ENCODE results near the gene PIN4.

PIN4 gene

GRCh38 chrX:72142094-72142793 lies 39.3 kb upstream of the PIN4 start:
- H3K4me3 ChIP-seq (ENCODE audit: insufficient read length, low read depth) = no peak overlapping the region
- H3K9me3 ChIP-seq (ENCODE audit: insufficient read depth, low read length) = no peaks in the 10 kb centered on the region
- DNase-seq (ENCODE audit: low read depth, low spot score) = no peak
- H3K9ac ChIP-seq (ENCODE audit: insufficient read length, low read depth) = no peak overlapping the region
- H3K4me1 ChIP-seq (ENCODE audit: insufficient read depth, insufficient read length) = no peaks in the 10 kb centered on the region
- no peaks in the 10 kb centered on the region for H3K27me3 ChIP-seq (ENCODE audit: insufficient read depth, insufficient read length)
- TF ChIP-seq YY1 (IDR thresholded peaks at IDR 0.05; ENCODE audit: insufficient read depth, insufficient read length) (no peak), ZNF274 (IDR thresholded peaks at IDR 0.05; ENCODE audit: low read depth, low read length) (no peak), SUZ12 (IDR thresholded peaks at IDR 0.05; ENCODE audit: extremely low read depth, insufficient read depth, insufficient read length) (no peak)
- peaks cover 70% of the 10 kb centered on the region for H3K36me3 ChIP-seq (ENCODE audit: insufficient read depth, insufficient read length, low read length)

DNA sequence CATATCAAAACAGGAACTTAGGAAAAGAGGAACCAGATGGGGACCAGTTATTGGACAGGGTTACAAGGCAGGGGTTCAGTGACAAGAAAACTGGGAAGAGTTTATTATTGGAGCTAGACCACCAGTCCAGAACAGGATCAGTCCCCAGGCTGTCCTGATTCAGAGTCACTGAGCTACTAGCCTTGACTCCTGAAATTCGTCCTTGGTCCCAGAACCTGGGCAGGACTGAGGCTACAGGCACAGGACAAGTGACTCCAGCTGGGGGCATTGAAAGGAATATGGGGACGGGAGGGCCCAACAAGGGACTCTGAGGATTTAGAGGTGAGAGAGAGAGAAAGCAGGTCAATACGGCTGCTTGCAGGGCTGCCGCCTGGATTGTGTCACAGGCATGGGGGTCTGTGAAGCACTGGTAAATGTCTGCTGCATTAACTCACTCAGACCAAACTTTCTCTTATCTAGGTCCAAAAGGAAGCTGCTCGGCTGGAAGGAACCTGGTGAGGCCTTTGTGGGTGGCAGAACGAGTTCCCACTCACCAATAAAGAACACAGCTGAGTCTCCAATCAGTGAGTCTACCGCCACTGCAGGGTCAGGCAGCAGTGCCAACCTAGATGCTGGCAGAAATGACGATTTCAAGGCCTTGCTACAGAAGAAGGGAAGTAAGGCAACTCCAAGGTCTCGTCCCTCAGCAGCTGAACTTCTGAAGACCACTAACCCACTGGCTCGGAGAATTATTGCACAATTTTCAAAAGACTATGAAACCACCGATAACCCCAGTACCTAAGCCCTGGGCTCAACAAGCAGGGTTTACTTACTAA lies 38.6 kb upstream of the PIN4 start:
- no peaks in the 10 kb centered on the region for H3K9me3 ChIP-seq (ENCODE audit: insufficient read depth, low read length)
- peaks cover 63% of the 10 kb centered on the region for H3K36me3 ChIP-seq (ENCODE audit: insufficient read depth, insufficient read length, low read length)
- H3K9ac ChIP-seq (ENCODE audit: insufficient read length, low read depth) = no peak overlapping the region
- no peaks in the 10 kb centered on the region for H3K27me3 ChIP-seq (ENCODE audit: insufficient read depth, insufficient read length)
- no peaks in the 10 kb centered on the region for H3K4me1 ChIP-seq (ENCODE audit: insufficient read depth, insufficient read length)
- H3K4me3 ChIP-seq (ENCODE audit: insufficient read length, low read depth) = no peak overlapping the region
- DNase-seq (ENCODE audit: low read depth, low spot score) = no peak
- TF ChIP-seq ZNF274 (IDR thresholded peaks at IDR 0.05; ENCODE audit: low read depth, low read length) (no peak), YY1 (IDR thresholded peaks at IDR 0.05; ENCODE audit: insufficient read depth, insufficient read length) (no peak), SUZ12 (IDR thresholded peaks at IDR 0.05; ENCODE audit: extremely low read depth, insufficient read depth, insufficient read length) (no peak)

GRCh38 chrX:72143609-72143907 lies 38.0 kb upstream of the PIN4 start:
- no peak overlapping the region for H3K9ac ChIP-seq (ENCODE audit: insufficient read length, low read depth)
- peaks cover 57% of the 10 kb centered on the region for H3K36me3 ChIP-seq (ENCODE audit: insufficient read depth, insufficient read length, low read length)
- DNase-seq (ENCODE audit: low read depth, low spot score) = no peak
- H3K9me3 ChIP-seq (ENCODE audit: insufficient read depth, low read length) = no peaks in the 10 kb centered on the region
- no peak overlapping the region for H3K4me3 ChIP-seq (ENCODE audit: insufficient read length, low read depth)
- TF ChIP-seq ZNF274 (IDR thresholded peaks at IDR 0.05; ENCODE audit: low read depth, low read length) (no peak), SUZ12 (IDR thresholded peaks at IDR 0.05; ENCODE audit: extremely low read depth, insufficient read depth, insufficient read length) (no peak), YY1 (IDR thresholded peaks at IDR 0.05; ENCODE audit: insufficient read depth, insufficient read length) (no peak)
- H3K4me1 ChIP-seq (ENCODE audit: insufficient read depth, insufficient read length) = no peaks in the 10 kb centered on the region
- H3K27me3 ChIP-seq (ENCODE audit: insufficient read depth, insufficient read length) = no peaks in the 10 kb centered on the region

GRCh38 chrX:72145181-72145580 lies 36.4 kb upstream of the PIN4 start:
- TF ChIP-seq ZNF274 (IDR thresholded peaks at IDR 0.05; ENCODE audit: low read depth, low read length) = no peak
- TF ChIP-seq SUZ12 (IDR thresholded peaks at IDR 0.05; ENCODE audit: extremely low read depth, insufficient read depth, insufficient read length) = no peak
- no peak for TF ChIP-seq YY1 (IDR thresholded peaks at IDR 0.05; ENCODE audit: insufficient read depth, insufficient read length)
- H3K27me3 ChIP-seq (ENCODE audit: insufficient read depth, insufficient read length) = no peaks in the 10 kb centered on the region
- no peaks in the 10 kb centered on the region for H3K4me1 ChIP-seq (ENCODE audit: insufficient read depth, insufficient read length)

GRCh38 chrX:72146527-72146926 lies 35.0 kb upstream of the PIN4 start:
- Histone ChIP-seq H3K4me3 (ENCODE audit: insufficient read length, low read depth) (no peak overlapping the region), H3K9ac (ENCODE audit: insufficient read length, low read depth) (no peak overlapping the region), H3K9me3 (ENCODE audit: insufficient read depth, low read length) (no peaks in the 10 kb centered on the region), H3K4me1 (ENCODE audit: insufficient read depth, insufficient read length) (no peaks in the 10 kb centered on the region), H3K36me3 (ENCODE audit: insufficient read depth, insufficient read length, low read length) (peaks cover 33% of the 10 kb centered on the region), H3K27me3 (ENCODE audit: insufficient read depth, insufficient read length) (no peaks in the 10 kb centered on the region)
- TF ChIP-seq ZNF274 (IDR thresholded peaks at IDR 0.05; ENCODE audit: low read depth, low read length) (no peak), YY1 (IDR thresholded peaks at IDR 0.05; ENCODE audit: insufficient read depth, insufficient read length) (no peak), SUZ12 (IDR thresholded peaks at IDR 0.05; ENCODE audit: extremely low read depth, insufficient read depth, insufficient read length) (no peak)
- DNase-seq (ENCODE audit: low read depth, low spot score) = no peak

More at GRCh38 chrX:72145181-72145580, 36.4 kb upstream of the PIN4 start:
- Histone ChIP-seq H3K4me3 (ENCODE audit: insufficient read length, low read depth) (no peak overlapping the region), H3K36me3 (ENCODE audit: insufficient read depth, insufficient read length, low read length) (peaks cover 41% of the 10 kb centered on the region), H3K9me3 (ENCODE audit: insufficient read depth, low read length) (no peaks in the 10 kb centered on the region), H3K9ac (ENCODE audit: insufficient read length, low read depth) (no peak overlapping the region)
- DNase-seq (ENCODE audit: low read depth, low spot score) = no peak

- TF ChIP-seq ZNF274 (IDR thresholded peaks at IDR 0.05; ENCODE audit: low read depth, low read length) (no peak), SUZ12 (IDR thresholded peaks at IDR 0.05; ENCODE audit: extremely low read depth, insufficient read depth, insufficient read length) (no peak), YY1 (IDR thresholded peaks at IDR 0.05; ENCODE audit: insufficient read depth, insufficient read length) (no peak)
- peaks cover 12% of the 10 kb centered on the region; the same call in 1 of the 2 replicates for H3K9me3 ChIP-seq (ENCODE audit: insufficient read depth, low read length)
- DNase-seq (ENCODE audit: low read depth, low spot score) = no peak
- no peak overlapping the region for H3K9ac ChIP-seq (ENCODE audit: insufficient read length, low read depth)
- H3K4me3 ChIP-seq (ENCODE audit: insufficient read length, low read depth) = no peak overlapping the region
- no peaks in the 10 kb centered on the region for H3K4me1 ChIP-seq (ENCODE audit: insufficient read depth, insufficient read length)
- H3K36me3 ChIP-seq (ENCODE audit: insufficient read depth, insufficient read length, low read length) = no peaks in the 10 kb centered on the region
- H3K27me3 ChIP-seq (ENCODE audit: insufficient read depth, insufficient read length) = no peaks in the 10 kb centered on the region
Measured at GRCh38 chrX:72158773-72159172, 22.8 kb upstream of the PIN4 start.

GRCh38 chrX:72159769-72160168 lies 21.8 kb upstream of the PIN4 start:
- no peak for DNase-seq (ENCODE audit: low read depth, low spot score)
- Histone ChIP-seq H3K36me3 (ENCODE audit: insufficient read depth, insufficient read length, low read length) (no peaks in the 10 kb centered on the region), H3K27me3 (ENCODE audit: insufficient read depth, insufficient read length) (no peaks in the 10 kb centered on the region), H3K4me1 (ENCODE audit: insufficient read depth, insufficient read length) (no peaks in the 10 kb centered on the region), H3K9me3 (ENCODE audit: insufficient read depth, low read length) (peaks cover 12% of the 10 kb centered on the region; the same call in 1 of the 2 replicates), H3K9ac (ENCODE audit: insufficient read length, low read depth) (no peak overlapping the region), H3K4me3 (ENCODE audit: insufficient read length, low read depth) (no peak overlapping the region)
- TF ChIP-seq ZNF274 (IDR thresholded peaks at IDR 0.05; ENCODE audit: low read depth, low read length) (no peak), YY1 (IDR thresholded peaks at IDR 0.05; ENCODE audit: insufficient read depth, insufficient read length) (no peak), SUZ12 (IDR thresholded peaks at IDR 0.05; ENCODE audit: extremely low read depth, insufficient read depth, insufficient read length) (no peak)
